Left colon (tissue), 2 donors: ENCODE results near the gene VSIG2. TPM values are rescaled to one million over a fixed set of nuclear protein-coding genes. Genes with fewer than 3 reads are reported as not detected.

Experiments used
- ATAC-seq: fragments of 200-7000 bp; cut with Tn5 transposase; one replicate; pipeline ENCODE4 v1.9.1; 2020; ENCODE audit warnings: mild to moderate bottlenecking, moderate library complexity
- DNase-seq, 2 donors: peaks; one replicate each; pipeline ENCODE4 v3.0.0-alpha.2; 2020
- intact Hi-C, 2 donors: fragments of 100-400 bp; cut with DNase I in 1 of 2; cut with micrococcal nuclease in 1 of 2; formaldehyde crosslinking; loops; one replicate each; pipeline versions ENCODE4 v1.11.2 to v1.14.0; 2022; cut with DNase I, micrococcal nuclease
- total RNA-seq, 2 donors: library from RNA; stranded (reverse); fragmentation: NEBNext Ultra II Directional; extraction: Animal tissue kit (Norgen Biotek cat#: 25700); gene quantifications; one replicate each; pipeline ENCODE4 v1.2.1, GENCODE V29; 2021
- donor health status: DM: no; HTN: no; CAD: no.
- donor health status: DM: yes; HTN: yes; CAD: no.

Gene VSIG2
- total RNA-seq, 2 donors from 2014 or later: 176 to 228 TPM

DNA sequence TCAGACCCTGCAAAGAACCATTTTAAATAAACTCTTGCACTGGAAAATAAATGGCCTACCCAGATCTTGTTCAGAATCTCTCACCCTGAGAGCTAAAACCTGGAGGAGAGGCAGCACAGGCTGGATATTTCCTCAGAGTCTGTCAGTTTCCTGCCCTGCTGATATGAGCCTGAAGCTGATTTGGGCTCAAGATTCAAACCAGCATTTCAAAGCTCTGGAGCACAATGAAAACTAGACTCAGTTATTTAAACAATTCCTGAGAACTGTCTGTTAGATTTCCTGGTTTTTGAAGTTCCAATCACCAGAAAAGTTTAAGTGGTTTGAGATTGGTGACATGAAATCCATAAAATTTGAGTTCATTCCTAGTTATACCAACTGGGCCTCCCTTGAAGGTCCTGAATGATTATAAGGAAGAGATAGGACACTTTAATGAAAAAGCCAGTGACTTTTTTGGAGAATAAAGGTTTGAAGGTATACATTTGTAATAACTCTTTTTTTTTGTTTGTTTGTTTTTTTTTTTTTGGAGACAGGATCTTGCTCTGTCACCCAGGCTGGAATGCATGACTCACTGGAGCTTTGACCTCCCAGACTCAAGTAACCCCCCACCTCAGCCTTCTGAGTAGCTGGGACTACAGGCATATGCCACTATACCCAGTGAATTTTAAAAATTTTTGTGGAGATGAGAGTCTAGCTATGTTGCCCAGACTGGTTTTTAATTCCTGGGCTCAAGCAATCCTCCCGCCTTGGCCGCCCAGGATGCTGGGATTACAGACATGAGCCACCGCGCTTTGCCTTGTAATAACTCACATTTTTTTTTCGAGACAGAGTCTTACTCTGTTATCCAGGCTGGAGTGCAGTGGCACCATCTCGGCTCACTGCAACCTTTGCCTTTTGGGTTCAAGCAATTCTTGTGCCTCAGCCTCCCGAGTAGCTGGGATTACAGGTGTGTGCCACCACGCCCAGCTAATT lies 18.0 kb upstream of the VSIG2 start:
- intact Hi-C loops: loop anchor here (10.0 kb wide), 2 partner anchors 65 to 95 kb away; partner anchors contain the start of genes SIAE (in 1 of the 2) and SPA17 (in 1 of the 2)
- ATAC-seq: no peak
- DNase-seq: no peak

GRCh38 chr11:124768914-124769313 lies 16.9 kb upstream of the VSIG2 start:
- intact Hi-C loops: loop anchor here (10.0 kb wide), 2 partner anchors 66 to 94 kb away; partner anchors contain the start of genes SIAE (in 1 of the 2) and SPA17 (in 1 of the 2)
- DNase-seq (peak in 1 of 2 donors; percentile 41), ATAC-seq (peak; percentile 98)

GRCh38 chr11:124766156-124766555 lies 14.1 kb upstream of the VSIG2 start:
- intact Hi-C loops: loop anchor here (10.0 kb wide), 2 partner anchors 69 to 91 kb away; partner anchors contain the start of genes SIAE (in 1 of the 2) and SPA17 (in 1 of the 2)
- ATAC-seq: no peak
- DNase-seq: no peak

- DNase-seq (peak; percentile 79 to 97), ATAC-seq (peak; percentile 55)
- intact Hi-C loops: loop anchor here (2.0 to 10.0 kb wide), 3 partner anchors 71 to 93 kb away; partner anchors contain the start of genes SIAE (in 1 of the 2) and SPA17 (in 1 of the 2)
These were observed 11.3 kb upstream of the VSIG2 start for GRCh38 chr11:124763156-124763947.

DNA sequence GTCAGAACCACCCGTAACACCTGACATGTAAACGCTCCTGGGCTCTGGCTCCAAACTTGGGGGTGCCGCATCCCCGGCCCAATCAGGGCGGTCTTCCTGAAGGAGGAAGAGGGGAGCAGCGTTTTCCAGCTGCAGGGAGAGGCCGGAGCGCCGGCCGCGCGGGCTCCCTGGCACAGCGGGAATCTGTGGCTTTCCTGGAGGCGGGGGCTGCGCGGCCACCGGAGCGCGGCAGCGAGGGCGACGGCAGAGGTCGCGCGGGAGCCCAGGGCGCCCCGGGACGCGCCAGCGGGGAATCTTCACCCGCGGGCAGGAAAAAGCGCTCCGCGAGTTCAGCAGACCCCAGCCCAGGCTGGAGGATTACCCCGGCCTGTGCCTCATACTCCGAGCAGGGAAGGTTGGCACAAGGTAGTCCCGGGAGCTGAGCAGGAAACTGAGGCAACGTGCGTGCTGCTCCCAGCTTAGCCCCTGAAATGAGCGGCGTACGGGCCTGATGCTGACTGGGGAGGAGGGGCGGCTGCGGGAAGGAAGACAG lies 10.6 kb upstream of the VSIG2 start:
- DNase-seq: peak in 1 of 2 donors; percentile 50
- intact Hi-C loops: loop anchor here (2.0 to 10.0 kb wide), 3 partner anchors 72 to 92 kb away; partner anchors contain the start of genes SIAE (in 1 of the 2) and SPA17 (in 1 of the 2)
- ATAC-seq: peak; percentile 35

DNA sequence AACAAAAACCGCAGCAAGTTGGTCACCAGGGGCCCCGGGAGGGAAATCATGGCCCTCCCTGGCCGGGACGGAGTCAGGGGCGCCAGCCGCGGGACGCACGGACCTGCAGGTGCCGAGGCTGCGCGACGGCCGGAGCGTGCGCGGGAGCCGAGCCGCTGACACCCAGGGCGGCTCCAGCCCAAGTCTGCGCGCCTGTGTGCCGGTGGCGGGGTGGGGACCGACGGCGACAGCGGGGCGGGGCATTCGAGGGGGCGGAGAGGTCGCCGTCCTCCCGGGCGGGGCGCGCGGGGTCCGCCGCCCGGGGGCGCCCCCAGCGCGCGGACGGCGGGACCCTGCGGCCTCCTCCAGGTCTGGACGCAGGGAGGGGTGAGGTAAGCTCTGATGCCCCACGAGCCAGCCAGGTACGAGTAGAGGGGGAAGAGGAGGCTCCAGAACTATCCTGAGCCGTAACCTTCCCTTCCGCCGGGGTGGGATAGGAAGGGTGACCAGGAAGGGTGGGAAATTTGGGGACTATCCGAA lies 10.1 kb upstream of the VSIG2 start, which contains the start of gene ESAM:
ESAM (minus strand) TSS at position 186 of the 519 bp plus-strand sequence; CDS start at position 50, 136 bp downstream.
- DNase-seq (peak in 1 of 2 donors; percentile 84), ATAC-seq (peak; percentile 69)
- intact Hi-C loops: loop anchor here (2.0 to 10.0 kb wide), 3 partner anchors 73 to 91 kb away; partner anchors contain the start of genes SIAE (in 1 of the 2) and SPA17 (in 1 of the 2)

DNA sequence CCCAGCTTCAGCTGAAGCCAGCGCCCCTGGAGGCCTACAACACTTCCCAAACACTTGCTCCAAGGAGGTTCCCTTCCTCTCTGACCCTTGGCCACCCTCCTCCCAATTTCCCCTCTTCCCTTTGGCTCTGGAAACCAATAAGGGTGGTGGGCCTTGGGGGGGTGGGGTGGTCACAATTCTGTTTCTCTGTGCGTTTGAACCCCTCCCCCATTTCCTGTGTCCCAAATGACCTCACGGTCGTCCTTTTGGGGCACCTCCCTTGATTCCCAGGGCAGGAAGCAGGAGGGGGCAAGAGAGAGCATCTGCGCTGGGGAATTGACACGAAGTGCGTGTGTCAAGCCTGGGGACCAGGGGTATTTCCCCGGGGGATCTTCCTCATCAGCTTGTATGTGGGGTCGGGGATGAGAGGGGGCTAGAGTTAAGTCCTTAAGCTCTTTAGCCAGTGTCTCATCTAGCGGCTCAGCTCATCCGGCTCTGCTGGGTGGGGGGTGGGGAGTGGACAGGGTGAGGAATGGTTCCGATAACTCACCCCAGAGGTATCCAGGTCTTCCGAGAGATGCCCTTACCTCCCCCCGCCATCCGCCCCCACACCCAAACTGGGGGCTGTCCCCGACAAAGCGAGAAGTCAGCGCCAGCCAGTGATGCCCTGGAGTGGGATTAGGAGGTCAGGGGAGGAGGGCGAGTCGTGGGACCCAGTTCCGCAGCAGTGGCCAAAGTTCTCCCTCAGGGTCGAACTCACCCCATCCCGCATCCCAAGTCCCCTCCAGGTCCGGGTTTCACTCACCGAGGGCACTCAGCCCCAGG lies 9.4 kb upstream of the VSIG2 start:
- intact Hi-C loops: loop anchor here (2.0 to 10.0 kb wide), 3 partner anchors 73 to 91 kb away; partner anchors contain the start of genes SIAE (in 1 of the 2) and SPA17 (in 1 of the 2)
- ATAC-seq (no peak), DNase-seq (no peak)

GRCh38 chr11:124760806-124761205 lies 8.8 kb upstream of the VSIG2 start:
- no peak for ATAC-seq
- intact Hi-C loops: loop anchor here (10.0 kb wide), 2 partner anchors 74 to 86 kb away; partner anchors contain the start of genes SIAE (in 1 of the 2) and SPA17 (in 1 of the 2)
- DNase-seq: no peak

DNA sequence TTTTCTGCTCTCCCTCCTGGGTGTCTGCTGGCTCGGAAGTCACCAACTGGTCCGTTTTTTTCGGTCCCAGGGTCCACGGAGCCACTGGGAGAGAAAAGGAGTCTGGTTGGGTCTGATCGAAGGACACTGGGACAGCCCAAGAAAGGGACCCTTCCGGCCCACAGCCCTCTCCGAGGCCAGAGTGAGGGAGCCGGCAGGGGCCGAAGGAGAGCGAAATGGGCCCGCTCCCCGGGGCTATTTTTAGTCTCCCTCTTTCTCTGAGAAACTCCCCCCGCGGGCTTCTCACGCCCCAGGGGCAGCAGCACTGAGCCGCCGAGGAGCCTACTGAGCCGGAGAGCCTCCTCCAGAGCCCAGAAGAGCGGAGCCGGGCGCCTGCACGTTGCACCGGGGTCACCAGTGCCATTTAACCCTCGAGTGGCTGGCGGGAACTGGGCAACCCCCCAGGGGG lies 8.2 kb upstream of the VSIG2 start:
- intact Hi-C loops: loop anchor here (10.0 kb wide), 2 partner anchors 75 to 85 kb away; partner anchors contain the start of genes SIAE (in 1 of the 2) and SPA17 (in 1 of the 2)
- no peak for DNase-seq
- no peak for ATAC-seq

- intact Hi-C loops: loop anchor here (10.0 kb wide), 2 partner anchors 75 to 85 kb away; partner anchors contain the start of genes SIAE (in 1 of the 2) and SPA17 (in 1 of the 2)
- no peak for ATAC-seq
- no peak for DNase-seq
These were observed 7.5 kb upstream of the VSIG2 start for GRCh38 chr11:124759266-124760204.

DNA sequence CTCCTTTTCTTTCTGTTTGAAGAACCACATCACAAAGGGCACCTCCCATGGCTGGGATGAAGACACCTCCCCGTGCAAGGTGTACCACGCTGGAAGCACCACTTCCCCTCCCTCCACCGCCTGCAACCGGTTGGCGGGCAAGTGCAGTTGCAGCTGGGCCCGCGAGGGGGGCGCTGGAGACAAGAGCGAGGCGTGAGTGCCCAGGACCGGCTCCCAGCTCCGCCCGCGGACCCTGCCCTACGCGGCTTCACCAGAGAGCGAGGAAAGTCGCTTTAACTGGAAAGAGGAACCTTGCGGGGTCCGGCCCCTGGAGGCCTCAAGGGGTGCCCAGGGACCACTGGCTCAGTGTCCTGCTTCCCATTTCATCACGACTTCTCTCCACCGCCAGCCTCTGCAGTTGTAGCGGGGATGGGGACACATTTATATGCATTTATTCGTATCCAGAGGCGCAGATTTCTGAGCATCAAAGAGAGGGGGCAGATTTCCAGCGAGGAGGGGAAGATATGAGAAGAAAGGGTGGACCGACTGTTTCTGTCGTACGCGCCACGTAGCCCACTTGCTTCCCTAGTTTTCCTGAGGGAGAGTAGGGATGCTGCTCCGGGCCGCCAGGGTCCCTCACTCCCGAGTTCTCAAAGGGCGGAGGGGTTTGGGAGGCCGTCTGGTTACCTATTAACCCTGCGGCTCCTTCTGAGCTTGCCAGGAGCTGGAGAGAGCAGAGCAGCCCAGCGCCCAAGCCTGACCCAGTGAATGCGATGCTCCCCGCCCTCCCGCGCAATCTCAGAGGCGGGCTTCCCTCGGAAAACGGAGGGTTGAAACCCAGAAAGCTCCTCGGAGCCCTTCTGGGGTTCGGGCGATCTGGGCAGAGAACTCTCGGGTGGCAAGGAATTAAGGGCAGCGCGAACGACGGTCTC lies 6.6 kb upstream of the VSIG2 start:
- peak; percentile 92 to 93 for DNase-seq
- ATAC-seq: peak; percentile 84
- intact Hi-C loops: no loop called here

DNA sequence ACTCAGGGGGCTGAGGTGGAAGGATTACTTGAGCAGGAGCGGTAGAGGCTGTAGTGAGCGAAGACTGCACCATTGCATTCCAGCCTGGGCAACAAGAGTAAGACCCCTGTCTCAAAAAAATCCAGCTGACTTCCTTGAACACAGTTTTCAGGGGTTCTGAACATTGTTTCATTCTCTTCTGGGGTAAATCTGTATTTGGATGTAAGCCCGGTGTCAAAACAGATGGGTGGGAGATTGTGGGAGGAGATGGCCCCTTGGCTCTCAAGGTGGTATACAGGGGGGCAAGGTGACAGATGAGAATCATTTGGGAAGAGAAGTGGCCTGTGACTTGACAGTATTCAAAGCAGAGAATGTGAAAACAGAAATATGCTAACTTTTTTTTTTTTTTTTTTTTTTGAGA lies 5.3 kb upstream of the VSIG2 start:
- ATAC-seq: no peak
- intact Hi-C loops: no loop called here
- no peak for DNase-seq

GRCh38 chr11:124756753-124757227 lies 4.7 kb upstream of the VSIG2 start:
- ATAC-seq (no peak), DNase-seq (no peak)
- intact Hi-C loops: no loop called here

DNA sequence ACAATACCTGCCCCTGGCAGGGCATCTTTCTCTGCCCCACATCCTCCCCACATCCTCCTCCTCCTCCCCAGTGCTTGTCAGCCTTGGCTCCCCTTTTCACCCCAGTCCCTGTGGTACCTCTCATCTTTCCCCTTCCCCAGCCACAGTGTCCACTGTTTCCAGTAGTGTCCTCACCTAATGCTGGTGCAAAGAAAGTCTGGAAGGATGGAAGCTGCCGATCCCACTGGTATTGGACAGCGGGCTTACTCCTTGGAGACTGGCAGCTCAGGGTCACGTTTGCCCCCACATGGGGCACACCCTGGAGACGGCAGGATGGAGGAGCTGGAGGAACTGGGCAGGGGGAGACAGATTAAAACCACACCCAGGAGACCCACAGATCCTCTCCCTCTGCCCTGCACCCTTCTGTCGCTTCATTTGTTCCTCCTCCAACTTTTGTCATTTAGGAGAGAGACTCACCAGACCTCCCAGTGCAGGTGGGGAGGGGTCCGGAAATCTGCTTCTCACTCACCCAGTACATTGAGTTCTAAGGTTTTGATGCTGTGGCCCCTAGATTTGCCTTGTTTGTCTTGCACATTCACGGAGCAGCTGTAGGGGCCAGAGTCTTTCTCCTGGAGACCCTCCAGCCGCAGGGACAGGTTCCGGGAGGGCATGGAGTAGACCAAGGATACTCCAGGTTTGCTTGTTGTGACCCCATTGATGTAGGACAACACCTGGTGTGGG lies 4.1 kb upstream of the VSIG2 start:
- intact Hi-C loops: no loop called here
- DNase-seq (no peak), ATAC-seq (no peak)
